Prostate gland (tissue), 2 donors: ENCODE measurements around the gene NRXN3.

Experiments used
- POLR2A ChIP-seq: fragments of 450-650 bp; IDR thresholded peaks from one replicate; pipeline ENCODE4 v1.6.1; 2016; ENCODE audit warnings: antibody characterized with exemption, mild to moderate bottlenecking
- POLR2AphosphoS5 ChIP-seq: sonication (generic); formaldehyde crosslinking; IDR thresholded peaks from one replicate; pipeline ENCODE4 v1.6.1; 2017; ENCODE audit warnings: antibody characterized with exemption
- TF ChIP-seq, protein P1 (sequence below), 4 experiments: fragments of 200-600 bp in 2 of 4; fragments of 450-650 bp in 2 of 4; sonication (generic) in 2 of 4; IDR thresholded peaks; 1 replicate in 3 of 4; 2 replicates in 1 of 4; pipeline ENCODE4 v1.5.1; 2016 to 2019; ENCODE audit warnings: antibody characterized with exemption in 4 of 4, mild to moderate bottlenecking in 2 of 4, moderate library complexity in 2 of 4

DNA sequence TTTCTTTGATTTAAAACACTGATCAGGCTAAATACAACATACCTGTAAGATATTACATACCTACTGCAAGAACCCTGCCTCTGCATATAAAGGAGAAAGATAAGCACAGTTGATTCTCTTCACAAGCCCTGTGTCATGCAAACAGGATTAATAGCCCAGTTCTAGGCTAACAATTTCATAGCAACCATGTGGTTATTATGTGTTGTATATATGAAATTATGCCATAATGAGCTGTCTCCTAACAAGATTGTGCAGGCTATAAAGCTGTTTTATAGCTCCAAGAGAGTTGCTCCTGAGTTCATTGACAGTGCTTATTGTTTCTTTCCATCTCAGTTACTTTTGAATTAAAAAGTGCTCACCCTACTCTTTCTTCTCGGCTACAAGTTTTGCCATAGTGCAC, 1431.9 kb downstream of the NRXN3 start:
- TF ChIP-seq, protein P1, sequence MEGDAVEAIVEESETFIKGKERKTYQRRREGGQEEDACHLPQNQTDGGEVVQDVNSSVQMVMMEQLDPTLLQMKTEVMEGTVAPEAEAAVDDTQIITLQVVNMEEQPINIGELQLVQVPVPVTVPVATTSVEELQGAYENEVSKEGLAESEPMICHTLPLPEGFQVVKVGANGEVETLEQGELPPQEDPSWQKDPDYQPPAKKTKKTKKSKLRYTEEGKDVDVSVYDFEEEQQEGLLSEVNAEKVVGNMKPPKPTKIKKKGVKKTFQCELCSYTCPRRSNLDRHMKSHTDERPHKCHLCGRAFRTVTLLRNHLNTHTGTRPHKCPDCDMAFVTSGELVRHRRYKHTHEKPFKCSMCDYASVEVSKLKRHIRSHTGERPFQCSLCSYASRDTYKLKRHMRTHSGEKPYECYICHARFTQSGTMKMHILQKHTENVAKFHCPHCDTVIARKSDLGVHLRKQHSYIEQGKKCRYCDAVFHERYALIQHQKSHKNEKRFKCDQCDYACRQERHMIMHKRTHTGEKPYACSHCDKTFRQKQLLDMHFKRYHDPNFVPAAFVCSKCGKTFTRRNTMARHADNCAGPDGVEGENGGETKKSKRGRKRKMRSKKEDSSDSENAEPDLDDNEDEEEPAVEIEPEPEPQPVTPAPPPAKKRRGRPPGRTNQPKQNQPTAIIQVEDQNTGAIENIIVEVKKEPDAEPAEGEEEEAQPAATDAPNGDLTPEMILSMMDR (IDR thresholded peaks at IDR 0.05), result no peak
- TF ChIP-seq POLR2A (no peak), POLR2AphosphoS5 (no peak)
